ENCODE measurements around the gene PSMD9.

The PSMD9 gene

DNA sequence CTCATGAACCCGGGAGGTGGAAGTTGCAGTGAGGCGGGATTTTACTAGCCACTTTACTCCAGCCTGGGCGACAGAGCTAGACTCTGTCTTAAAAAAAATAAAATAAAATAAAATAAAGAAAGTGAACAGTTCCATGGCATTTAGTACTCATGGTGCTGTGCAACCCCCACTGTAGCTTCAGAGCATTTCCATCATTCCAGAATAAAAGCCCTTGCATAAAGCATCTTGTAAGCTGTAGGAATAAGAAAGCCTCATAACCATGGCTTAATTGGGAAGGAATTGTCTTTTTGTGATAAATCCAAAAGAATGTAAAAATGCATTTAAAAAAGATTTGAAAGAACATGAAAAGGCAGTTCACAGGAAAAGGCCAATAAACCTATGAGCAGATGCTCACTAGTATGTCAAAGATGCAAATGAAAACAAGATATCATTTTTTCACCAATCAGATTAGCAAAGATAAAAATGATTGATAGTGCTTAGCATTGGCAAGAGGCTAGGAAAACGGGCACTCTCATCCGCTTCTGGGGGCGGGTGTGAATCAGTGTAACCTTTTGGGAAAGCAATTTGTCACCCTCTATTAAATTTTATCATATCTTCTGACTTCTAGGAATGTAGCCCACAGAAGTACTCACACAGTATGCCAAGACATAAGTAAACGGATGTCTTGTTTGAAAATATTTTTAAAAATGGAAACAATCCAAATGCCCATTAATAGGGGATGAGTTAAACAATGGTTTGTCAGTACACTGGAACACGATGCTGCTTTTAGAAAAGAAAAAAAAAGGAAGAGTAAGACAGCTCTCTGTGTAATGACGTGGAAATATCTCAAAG, 76.4 kb downstream of the PSMD9 start:
- TF ChIP-seq, protein P1, sequence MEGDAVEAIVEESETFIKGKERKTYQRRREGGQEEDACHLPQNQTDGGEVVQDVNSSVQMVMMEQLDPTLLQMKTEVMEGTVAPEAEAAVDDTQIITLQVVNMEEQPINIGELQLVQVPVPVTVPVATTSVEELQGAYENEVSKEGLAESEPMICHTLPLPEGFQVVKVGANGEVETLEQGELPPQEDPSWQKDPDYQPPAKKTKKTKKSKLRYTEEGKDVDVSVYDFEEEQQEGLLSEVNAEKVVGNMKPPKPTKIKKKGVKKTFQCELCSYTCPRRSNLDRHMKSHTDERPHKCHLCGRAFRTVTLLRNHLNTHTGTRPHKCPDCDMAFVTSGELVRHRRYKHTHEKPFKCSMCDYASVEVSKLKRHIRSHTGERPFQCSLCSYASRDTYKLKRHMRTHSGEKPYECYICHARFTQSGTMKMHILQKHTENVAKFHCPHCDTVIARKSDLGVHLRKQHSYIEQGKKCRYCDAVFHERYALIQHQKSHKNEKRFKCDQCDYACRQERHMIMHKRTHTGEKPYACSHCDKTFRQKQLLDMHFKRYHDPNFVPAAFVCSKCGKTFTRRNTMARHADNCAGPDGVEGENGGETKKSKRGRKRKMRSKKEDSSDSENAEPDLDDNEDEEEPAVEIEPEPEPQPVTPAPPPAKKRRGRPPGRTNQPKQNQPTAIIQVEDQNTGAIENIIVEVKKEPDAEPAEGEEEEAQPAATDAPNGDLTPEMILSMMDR (IDR thresholded peaks at IDR 0.05), result no peak
- Histone ChIP-seq H3K4me3 (no peak overlapping the region), H3K27ac (no peak overlapping the region)
- DNase-seq (ENCODE audit: low spot score), result no peak

DNA sequence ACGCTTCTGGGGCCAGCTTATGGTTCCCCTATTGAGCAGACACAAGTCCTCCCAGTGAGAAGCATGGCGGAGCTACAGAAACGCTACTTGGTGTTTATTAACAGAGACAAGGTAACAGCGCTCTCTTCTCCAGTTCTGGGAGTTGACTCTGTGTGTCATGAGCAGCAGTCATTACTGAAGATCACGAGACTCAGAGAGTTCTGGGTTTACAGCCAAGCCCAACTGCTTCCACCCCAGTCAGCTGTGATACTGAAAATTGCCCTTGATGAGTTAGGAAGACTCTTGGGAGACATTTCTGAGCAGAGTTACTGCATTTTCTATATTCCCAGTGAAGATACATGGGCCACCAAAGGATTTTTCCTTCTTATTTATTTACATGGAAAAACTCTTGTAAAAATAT, 78.4 kb downstream of the PSMD9 start:
- no peak overlapping the region for H3K4me3 ChIP-seq
- DNase-seq (ENCODE audit: low spot score), result no peak
- TF ChIP-seq, protein P1 (IDR thresholded peaks at IDR 0.05), result no peak
- H3K27ac ChIP-seq, result no peak overlapping the region

Measured in coronary artery (tissue), 2 donors.